Measurements from ENCODE around the gene DHPS.
A peak's percentile ranks its signal among the peaks of the same experiment; 100 is the strongest.
"Not testable (repeated sequence)": the region's sequence is repeated elsewhere in the genome, so short reads cannot be mapped to it uniquely, and the experiment has no call there.

Gene DHPS

GRCh38 chr19:12694641-12695040 is 13.0 kb upstream of the DHPS start:
- no peak for DNase-seq (ENCODE audit: low read depth, low spot score)
- H3K36me3 ChIP-seq (ENCODE audit: control insufficient read depth, insufficient read depth, low read length): no peaks in the 10 kb centered on the region
- H3K27me3 ChIP-seq (ENCODE audit: control insufficient read depth, insufficient read depth, low read length): no peaks in the 10 kb centered on the region
- no CpG with 5 or more reads among the region's 16 CpGs for WGBS (ENCODE audit: insufficient coverage, insufficient read length)
- no peaks in the 10 kb centered on the region for H3K9me3 ChIP-seq (ENCODE audit: control insufficient read depth, insufficient read depth, low read length)
- no peaks in the 10 kb centered on the region for H3K4me1 ChIP-seq (ENCODE audit: control insufficient read depth, insufficient read depth, low read length)
- no peak overlapping the region for H3K4me3 ChIP-seq (ENCODE audit: low read length)
- no peak overlapping the region for H3K27ac ChIP-seq (ENCODE audit: low read length)

GRCh38 chr19:12692960-12693359 is 11.3 kb upstream of the DHPS start:
- H3K36me3 ChIP-seq (ENCODE audit: control insufficient read depth, insufficient read depth, low read length): no peaks in the 10 kb centered on the region
- DNase-seq (ENCODE audit: low read depth, low spot score): no peak
- H3K27me3 ChIP-seq (ENCODE audit: control insufficient read depth, insufficient read depth, low read length): no peaks in the 10 kb centered on the region
- H3K4me1 ChIP-seq (ENCODE audit: control insufficient read depth, insufficient read depth, low read length): no peaks in the 10 kb centered on the region
- no CpG with 5 or more reads among the region's 5 CpGs for WGBS (ENCODE audit: insufficient coverage, insufficient read length)
- H3K27ac ChIP-seq (ENCODE audit: low read length): no peak overlapping the region
- no peak overlapping the region for H3K4me3 ChIP-seq (ENCODE audit: low read length)
- no peaks in the 10 kb centered on the region for H3K9me3 ChIP-seq (ENCODE audit: control insufficient read depth, insufficient read depth, low read length)

GRCh38 chr19:12689581-12690216 is 8.0 kb upstream of the DHPS start:
- no peak overlapping the region for H3K27ac ChIP-seq (ENCODE audit: low read length)
- WGBS (ENCODE audit: insufficient coverage, insufficient read length): no CpG with 5 or more reads among the region's 26 CpGs
- no peaks in the 10 kb centered on the region for H3K9me3 ChIP-seq (ENCODE audit: control insufficient read depth, insufficient read depth, low read length)
- DNase-seq (ENCODE audit: low read depth, low spot score): no peak
- no peaks in the 10 kb centered on the region for H3K36me3 ChIP-seq (ENCODE audit: control insufficient read depth, insufficient read depth, low read length)
- no peaks in the 10 kb centered on the region for H3K27me3 ChIP-seq (ENCODE audit: control insufficient read depth, insufficient read depth, low read length)
- H3K4me1 ChIP-seq (ENCODE audit: control insufficient read depth, insufficient read depth, low read length): no peaks in the 10 kb centered on the region
- no peak overlapping the region for H3K4me3 ChIP-seq (ENCODE audit: low read length)

GRCh38 chr19:12689012-12689411 is 7.3 kb upstream of the DHPS start:
- no peaks in the 10 kb centered on the region for H3K9me3 ChIP-seq (ENCODE audit: control insufficient read depth, insufficient read depth, low read length)
- H3K27ac ChIP-seq (ENCODE audit: low read length): no peak overlapping the region

GRCh38 chr19:12687496-12688196 is 6.0 kb upstream of the DHPS start, which contains the start of gene GNG14:
GNG14 (plus strand) TSS chr19:12687998; CDS start chr19:12688049, 51 bp downstream.
- H3K27ac ChIP-seq (ENCODE audit: low read length): no peak within 1 kb of the TSS
- no CpG with 5 or more reads among the region's 9 CpGs for WGBS (ENCODE audit: insufficient coverage, insufficient read length)
- DNase-seq (ENCODE audit: low read depth, low spot score): no peak

More at GRCh38 chr19:12689012-12689411, 7.3 kb upstream of the DHPS start:
- Histone ChIP-seq H3K4me1 (ENCODE audit: control insufficient read depth, insufficient read depth, low read length) (no peaks in the 10 kb centered on the region), H3K27me3 (ENCODE audit: control insufficient read depth, insufficient read depth, low read length) (no peaks in the 10 kb centered on the region), H3K4me3 (ENCODE audit: low read length) (no peak overlapping the region), H3K36me3 (ENCODE audit: control insufficient read depth, insufficient read depth, low read length) (no peaks in the 10 kb centered on the region)
- WGBS (ENCODE audit: insufficient coverage, insufficient read length): no CpG with 5 or more reads among the region's 12 CpGs
- DNase-seq (ENCODE audit: low read depth, low spot score): no peak

GRCh38 chr19:12685831-12686230 is 4.2 kb upstream of the DHPS start:
- H3K27me3 ChIP-seq (ENCODE audit: control insufficient read depth, insufficient read depth, low read length): no peaks in the 10 kb centered on the region
- DNase-seq (ENCODE audit: low read depth, low spot score): no peak
- no CpG with 5 or more reads among the region's 3 CpGs for WGBS (ENCODE audit: insufficient coverage, insufficient read length)

More at GRCh38 chr19:12687496-12688196, 6.0 kb upstream of the DHPS start, which contains the start of gene GNG14:
- Histone ChIP-seq H3K4me1 (ENCODE audit: control insufficient read depth, insufficient read depth, low read length) (no peaks in the 10 kb centered on the region), H3K27me3 (ENCODE audit: control insufficient read depth, insufficient read depth, low read length) (no peaks in the 10 kb centered on the region), H3K4me3 (ENCODE audit: low read length) (no peak within 1 kb of the TSS), H3K9me3 (ENCODE audit: control insufficient read depth, insufficient read depth, low read length) (no peaks in the 10 kb centered on the region), H3K36me3 (ENCODE audit: control insufficient read depth, insufficient read depth, low read length) (no peaks in the 10 kb centered on the region)

GRCh38 chr19:12680034-12680433 is 1.6 kb downstream of the DHPS start:
- Histone ChIP-seq H3K4me1 (ENCODE audit: control insufficient read depth, insufficient read depth, low read length) (no peaks in the 10 kb centered on the region; the same call in 1 of the 2 replicates), H3K27ac (ENCODE audit: low read length) (no peak overlapping the region), H3K36me3 (ENCODE audit: control insufficient read depth, insufficient read depth, low read length) (peaks cover 23% of the 10 kb centered on the region), H3K4me3 (ENCODE audit: low read length) (no peak overlapping the region), H3K9me3 (ENCODE audit: control insufficient read depth, insufficient read depth, low read length) (no peaks in the 10 kb centered on the region), H3K27me3 (ENCODE audit: control insufficient read depth, insufficient read depth, low read length) (no peaks in the 10 kb centered on the region)
- DNase-seq (ENCODE audit: low read depth, low spot score): no peak
- WGBS (ENCODE audit: insufficient coverage, insufficient read length): no CpG with 5 or more reads among the region's 9 CpGs

More at GRCh38 chr19:12685831-12686230, 4.2 kb upstream of the DHPS start:
- Histone ChIP-seq H3K4me3 (ENCODE audit: low read length) (no peak overlapping the region), H3K36me3 (ENCODE audit: control insufficient read depth, insufficient read depth, low read length) (no peaks in the 10 kb centered on the region), H3K27ac (ENCODE audit: low read length) (no peak overlapping the region), H3K4me1 (ENCODE audit: control insufficient read depth, insufficient read depth, low read length) (no peaks in the 10 kb centered on the region), H3K9me3 (ENCODE audit: control insufficient read depth, insufficient read depth, low read length) (no peaks in the 10 kb centered on the region)

- H3K4me3 ChIP-seq (ENCODE audit: low read length); H3K27ac ChIP-seq (ENCODE audit: low read length); DNase-seq (ENCODE audit: low read depth, low spot score); H3K27me3 ChIP-seq (ENCODE audit: control insufficient read depth, insufficient read depth, low read length); H3K4me1 ChIP-seq (ENCODE audit: control insufficient read depth, insufficient read depth, low read length); H3K9me3 ChIP-seq (ENCODE audit: control insufficient read depth, insufficient read depth, low read length): not testable (repeated sequence)
- WGBS (ENCODE audit: insufficient coverage, insufficient read length): no CpG with 5 or more reads among the region's 5 CpGs
- H3K36me3 ChIP-seq (ENCODE audit: control insufficient read depth, insufficient read depth, low read length): peaks cover 31% of the 10 kb centered on the region
Observed at GRCh38 chr19:12678039-12678438, 3.6 kb downstream of the DHPS start.

- H3K27ac ChIP-seq (ENCODE audit: low read length): no peak overlapping the region
- DNase-seq (ENCODE audit: low read depth, low spot score): no peak
- no peaks in the 10 kb centered on the region for H3K9me3 ChIP-seq (ENCODE audit: control insufficient read depth, insufficient read depth, low read length)
- peaks cover 37% of the 10 kb centered on the region for H3K36me3 ChIP-seq (ENCODE audit: control insufficient read depth, insufficient read depth, low read length)
- no peaks in the 10 kb centered on the region for H3K27me3 ChIP-seq (ENCODE audit: control insufficient read depth, insufficient read depth, low read length)
- WGBS (ENCODE audit: insufficient coverage, insufficient read length): no CpG with 5 or more reads among the region's 12 CpGs
- H3K4me3 ChIP-seq (ENCODE audit: low read length): no peak overlapping the region
- no peaks in the 10 kb centered on the region; the same call in 1 of the 2 replicates for H3K4me1 ChIP-seq (ENCODE audit: control insufficient read depth, insufficient read depth, low read length)
Observed at GRCh38 chr19:12676928-12677327, 4.8 kb downstream of the DHPS start.

GRCh38 chr19:12676384-12676792 is 5.3 kb downstream of the DHPS start:
- peak; percentile 87 for DNase-seq (ENCODE audit: low read depth, low spot score)
- H3K9me3 ChIP-seq (ENCODE audit: control insufficient read depth, insufficient read depth, low read length): no peaks in the 10 kb centered on the region
- no peak overlapping the region for H3K4me3 ChIP-seq (ENCODE audit: low read length)
- peaks cover 37% of the 10 kb centered on the region for H3K36me3 ChIP-seq (ENCODE audit: control insufficient read depth, insufficient read depth, low read length)
- H3K4me1 ChIP-seq (ENCODE audit: control insufficient read depth, insufficient read depth, low read length): no peaks in the 10 kb centered on the region; the same call in 1 of the 2 replicates
- no peaks in the 10 kb centered on the region for H3K27me3 ChIP-seq (ENCODE audit: control insufficient read depth, insufficient read depth, low read length)
- no CpG with 5 or more reads among the region's 4 CpGs for WGBS (ENCODE audit: insufficient coverage, insufficient read length)
- H3K27ac ChIP-seq (ENCODE audit: low read length): no peak overlapping the region

All from iPS DF 6.9 (cell line).